ENCODE data around the gene TSPAN9. TPM values are rescaled to one million over a fixed set of nuclear protein-coding genes. Genes with fewer than 3 reads are reported as not detected.

TSPAN9 gene
- polyA plus RNA-seq, 1 of the 3 experiments (the other 2 are of a cell fraction), result 34.9 TPM

DNA sequence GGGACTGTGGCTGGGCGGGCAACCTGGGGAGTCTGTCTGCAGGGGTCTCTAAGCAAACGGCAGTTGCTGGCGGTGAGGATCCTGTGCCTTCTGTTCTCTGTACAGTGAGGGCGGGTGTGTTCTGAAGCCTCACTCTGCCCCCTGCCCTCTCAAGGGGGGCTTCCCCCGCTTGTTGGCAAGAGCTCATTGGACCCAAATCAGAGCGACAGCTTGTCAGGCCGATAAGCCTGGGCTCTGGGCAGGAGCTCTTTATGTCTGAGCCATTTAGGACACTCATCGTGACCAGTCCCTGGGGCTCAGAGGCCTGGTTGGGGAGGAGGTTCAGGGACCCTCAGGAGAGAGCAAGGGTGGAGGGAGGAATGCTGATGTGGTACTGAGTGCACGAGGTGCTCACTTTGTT is 136.0 kb downstream of the TSPAN9 start (continued):
- no peak for TF ChIP-seq JUND (IDR thresholded peaks at IDR 0.05)

DNA sequence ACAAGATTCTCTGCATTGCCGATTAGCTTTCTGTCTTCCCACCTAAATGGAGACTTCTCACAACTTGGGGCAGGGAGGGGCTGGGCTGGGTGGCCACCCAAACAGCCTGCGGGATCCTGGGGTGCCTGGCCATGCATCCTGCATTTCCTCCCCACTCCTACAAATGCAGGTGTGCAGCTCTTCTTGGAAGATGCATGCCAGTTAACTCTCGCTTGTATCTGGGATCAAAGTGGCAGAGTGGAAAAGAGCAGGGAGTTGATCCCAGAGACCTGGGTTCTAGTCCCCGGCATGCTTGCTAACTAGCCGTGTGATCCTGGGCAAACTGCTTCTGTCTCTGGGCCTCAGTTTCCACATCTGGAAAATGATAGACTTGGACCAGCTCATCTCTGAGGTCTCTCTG is 136.6 kb downstream of the TSPAN9 start:
- peaks cover 16% of the 10 kb centered on the region for H3F3A ChIP-seq (replicated peaks; ENCODE audit: insufficient read depth)
- no peaks in the 10 kb centered on the region for H4K20me1 ChIP-seq (ENCODE audit: insufficient read depth)
- H3K79me2 ChIP-seq (ENCODE audit: insufficient read depth), result no peaks in the 10 kb centered on the region; the same call in 1 of the 2 replicates
- no peaks in the 10 kb centered on the region for H3K27me3 ChIP-seq (ENCODE audit: insufficient read depth)
- no peaks in the 10 kb centered on the region for H3K36me3 ChIP-seq (replicated peaks in 1 of 2; ENCODE audit: control insufficient read depth in 1 of 2, insufficient read depth in 2 of 2, low read length in 1 of 2)
- H3K4me1 ChIP-seq (ENCODE audit: control insufficient read depth in 1 of 2, insufficient read depth in 2 of 2, low read depth in 1 of 2, low read length in 1 of 2), result peaks cover 23% of the 10 kb centered on the region in 2 experiments
- H3K27ac ChIP-seq (ENCODE audit: low read depth in 2 of 2, low read length in 1 of 2), result no peak overlapping the region
- H3K9me2 ChIP-seq, result no peaks in the 10 kb centered on the region
- no peak overlapping the region for H3K9ac ChIP-seq
- H3K4me3 ChIP-seq (ENCODE audit: low read depth in 2 of 2, low read length in 1 of 2), result no peak overlapping the region
- ChIA-PET CTCF (interaction anchor here (0.9 to 7.9 kb wide), 5 partner anchors 11 to 78 kb away, joined by 3 to 56 read pairs (median 6); no protein-coding TSS in a partner anchor), POLR2A (no interaction called here)
- H3K9me3 ChIP-seq, result no peaks in the 10 kb centered on the region
- WGBS (ENCODE audit: low lambda C conversion rate), result 89% methylated on average over 4 of the region's 5 CpGs
- no peak overlapping the region for H3K4me2 ChIP-seq
- no peak overlapping the region for H2AFZ ChIP-seq (ENCODE audit: low read depth)
- DNase-seq, result no peak
- TF ChIP-seq GATA2 (CRISPR knock-in tag; IDR thresholded peaks at IDR 0.05) (no peak), ELF1 (IDR thresholded peaks at IDR 0.05) (no peak), RFX5 (IDR thresholded peaks at IDR 0.05; ENCODE audit: low read length) (no peak), MEF2A (IDR thresholded peaks at IDR 0.05; ENCODE audit: borderline replicate concordance, low read depth) (no peak), TEAD4 (IDR thresholded peaks at IDR 0.05; ENCODE audit: borderline replicate concordance, insufficient read depth) (no peak), TAF1 (IDR thresholded peaks at IDR 0.05; ENCODE audit: borderline replicate concordance, low read depth, low read length) (no peak)
- TF ChIP-seq, protein P1, sequence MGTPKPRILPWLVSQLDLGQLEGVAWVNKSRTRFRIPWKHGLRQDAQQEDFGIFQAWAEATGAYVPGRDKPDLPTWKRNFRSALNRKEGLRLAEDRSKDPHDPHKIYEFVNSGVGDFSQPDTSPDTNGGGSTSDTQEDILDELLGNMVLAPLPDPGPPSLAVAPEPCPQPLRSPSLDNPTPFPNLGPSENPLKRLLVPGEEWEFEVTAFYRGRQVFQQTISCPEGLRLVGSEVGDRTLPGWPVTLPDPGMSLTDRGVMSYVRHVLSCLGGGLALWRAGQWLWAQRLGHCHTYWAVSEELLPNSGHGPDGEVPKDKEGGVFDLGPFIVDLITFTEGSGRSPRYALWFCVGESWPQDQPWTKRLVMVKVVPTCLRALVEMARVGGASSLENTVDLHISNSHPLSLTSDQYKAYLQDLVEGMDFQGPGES (IDR thresholded peaks at IDR 0.05; ENCODE audit: low read depth, low read length), result no peak

DNA sequence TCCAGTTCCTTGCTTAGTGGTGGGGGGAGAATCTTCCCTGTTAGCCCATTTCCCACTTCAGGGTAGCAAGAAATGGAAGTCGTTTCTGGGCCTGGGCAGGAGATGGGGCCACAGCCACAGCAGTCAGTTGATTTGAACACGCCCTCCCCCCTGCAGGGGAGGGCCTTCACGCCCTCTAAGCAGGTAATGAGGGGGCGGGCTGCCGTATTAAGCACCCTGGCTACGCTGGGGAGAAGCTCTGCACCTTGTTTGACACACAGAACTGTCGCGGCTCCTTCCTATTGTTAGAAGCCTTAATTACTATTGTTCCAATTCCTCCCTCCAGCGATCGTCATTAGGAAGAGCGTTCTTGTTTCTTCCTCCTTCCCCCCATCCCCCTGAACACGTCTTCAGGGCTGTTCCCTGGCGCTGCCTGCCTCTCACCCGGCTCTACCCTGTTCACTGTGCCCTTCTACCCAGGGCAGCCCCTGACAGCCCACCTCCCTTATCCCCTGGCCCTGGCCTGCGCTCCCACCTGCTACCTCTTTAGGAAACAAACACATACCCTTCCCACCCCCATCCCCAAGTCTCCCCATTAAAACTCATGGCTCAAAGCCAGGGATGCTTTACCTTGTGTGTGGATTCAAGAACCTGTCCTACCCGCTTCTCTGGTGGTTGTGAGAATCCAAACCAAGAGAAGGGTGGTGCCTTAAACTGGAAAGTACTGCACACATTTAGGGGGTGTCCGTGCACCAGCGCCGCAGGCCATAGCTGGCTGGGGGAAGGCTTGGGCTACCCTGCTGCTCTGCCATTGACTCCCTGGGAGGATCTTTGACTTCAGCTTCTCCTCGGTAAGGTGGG is 137.6 kb downstream of the TSPAN9 start:
- H3F3A ChIP-seq (replicated peaks; ENCODE audit: insufficient read depth), result peaks cover 16% of the 10 kb centered on the region
- H3K9me2 ChIP-seq, result no peaks in the 10 kb centered on the region
- no peak overlapping the region for H3K27ac ChIP-seq (ENCODE audit: low read depth in 2 of 2, low read length in 1 of 2)
- no peaks in the 10 kb centered on the region for H4K20me1 ChIP-seq (ENCODE audit: insufficient read depth)
- WGBS (ENCODE audit: low lambda C conversion rate), result 89% methylated on average over 16 of the region's 20 CpGs
- no peaks in the 10 kb centered on the region for H3K9me3 ChIP-seq
- no peak overlapping the region for H3K4me2 ChIP-seq
- H3K36me3 ChIP-seq (replicated peaks in 1 of 2; ENCODE audit: control insufficient read depth in 1 of 2, insufficient read depth in 2 of 2, low read length in 1 of 2), result no peaks in the 10 kb centered on the region
- no peak overlapping the region for H2AFZ ChIP-seq (ENCODE audit: low read depth)
- H3K79me2 ChIP-seq (ENCODE audit: insufficient read depth), result no peaks in the 10 kb centered on the region; the same call in 1 of the 2 replicates
- no peak for DNase-seq
- H3K4me3 ChIP-seq (ENCODE audit: low read depth in 2 of 2, low read length in 1 of 2), result no peak overlapping the region
- H3K27me3 ChIP-seq (ENCODE audit: insufficient read depth), result no peaks in the 10 kb centered on the region
- H3K9ac ChIP-seq, result no peak overlapping the region
- ChIA-PET CTCF (interaction anchor here (0.5 to 7.9 kb wide), 4 partner anchors 12 to 80 kb away, joined by 3 to 56 read pairs (median 10); no protein-coding TSS in a partner anchor), POLR2A (no interaction called here)
- H3K4me1 ChIP-seq (ENCODE audit: control insufficient read depth in 1 of 2, insufficient read depth in 2 of 2, low read depth in 1 of 2, low read length in 1 of 2), result peaks cover 31 to 33% of the 10 kb centered on the region in 2 experiments
- TF ChIP-seq MXI1 (IDR thresholded peaks at IDR 0.05; ENCODE audit: low read depth, low read length), result no peak
- TF ChIP-seq POLR2AphosphoS5 (IDR thresholded peaks at IDR 0.05; ENCODE audit: low read depth, low read length), result no peak
- TF ChIP-seq EP300 (IDR thresholded peaks at IDR 0.05; ENCODE audit: borderline replicate concordance in 1 of 2, low read depth in 1 of 2, low read length in 1 of 2), result no peak
- no peak for TF ChIP-seq SIN3A (IDR thresholded peaks at IDR 0.05; ENCODE audit: borderline replicate concordance, low read depth, low read length)
- TF ChIP-seq, protein P2, sequence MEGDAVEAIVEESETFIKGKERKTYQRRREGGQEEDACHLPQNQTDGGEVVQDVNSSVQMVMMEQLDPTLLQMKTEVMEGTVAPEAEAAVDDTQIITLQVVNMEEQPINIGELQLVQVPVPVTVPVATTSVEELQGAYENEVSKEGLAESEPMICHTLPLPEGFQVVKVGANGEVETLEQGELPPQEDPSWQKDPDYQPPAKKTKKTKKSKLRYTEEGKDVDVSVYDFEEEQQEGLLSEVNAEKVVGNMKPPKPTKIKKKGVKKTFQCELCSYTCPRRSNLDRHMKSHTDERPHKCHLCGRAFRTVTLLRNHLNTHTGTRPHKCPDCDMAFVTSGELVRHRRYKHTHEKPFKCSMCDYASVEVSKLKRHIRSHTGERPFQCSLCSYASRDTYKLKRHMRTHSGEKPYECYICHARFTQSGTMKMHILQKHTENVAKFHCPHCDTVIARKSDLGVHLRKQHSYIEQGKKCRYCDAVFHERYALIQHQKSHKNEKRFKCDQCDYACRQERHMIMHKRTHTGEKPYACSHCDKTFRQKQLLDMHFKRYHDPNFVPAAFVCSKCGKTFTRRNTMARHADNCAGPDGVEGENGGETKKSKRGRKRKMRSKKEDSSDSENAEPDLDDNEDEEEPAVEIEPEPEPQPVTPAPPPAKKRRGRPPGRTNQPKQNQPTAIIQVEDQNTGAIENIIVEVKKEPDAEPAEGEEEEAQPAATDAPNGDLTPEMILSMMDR (IDR thresholded peaks at IDR 0.05), result no peak
- TF ChIP-seq NFIC (IDR thresholded peaks at IDR 0.05; ENCODE audit: borderline replicate concordance), result no peak
- TF ChIP-seq RXRA (IDR thresholded peaks at IDR 0.05; ENCODE audit: borderline replicate concordance, low read depth), result no peak
- no peak for TF ChIP-seq TAF1 (IDR thresholded peaks at IDR 0.05; ENCODE audit: borderline replicate concordance, low read depth, low read length)
- TF ChIP-seq, protein P1 (IDR thresholded peaks at IDR 0.05; ENCODE audit: low read depth, low read length), result no peak
- TF ChIP-seq, protein P3, sequence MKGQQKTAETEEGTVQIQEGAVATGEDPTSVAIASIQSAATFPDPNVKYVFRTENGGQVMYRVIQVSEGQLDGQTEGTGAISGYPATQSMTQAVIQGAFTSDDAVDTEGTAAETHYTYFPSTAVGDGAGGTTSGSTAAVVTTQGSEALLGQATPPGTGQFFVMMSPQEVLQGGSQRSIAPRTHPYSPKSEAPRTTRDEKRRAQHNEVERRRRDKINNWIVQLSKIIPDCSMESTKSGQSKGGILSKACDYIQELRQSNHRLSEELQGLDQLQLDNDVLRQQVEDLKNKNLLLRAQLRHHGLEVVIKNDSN (IDR thresholded peaks at IDR 0.05; ENCODE audit: borderline replicate concordance, low read depth), result no peak
- no peak for TF ChIP-seq FOXJ3 (CRISPR knock-in tag; IDR thresholded peaks at IDR 0.05)
- TF ChIP-seq, protein P4, sequence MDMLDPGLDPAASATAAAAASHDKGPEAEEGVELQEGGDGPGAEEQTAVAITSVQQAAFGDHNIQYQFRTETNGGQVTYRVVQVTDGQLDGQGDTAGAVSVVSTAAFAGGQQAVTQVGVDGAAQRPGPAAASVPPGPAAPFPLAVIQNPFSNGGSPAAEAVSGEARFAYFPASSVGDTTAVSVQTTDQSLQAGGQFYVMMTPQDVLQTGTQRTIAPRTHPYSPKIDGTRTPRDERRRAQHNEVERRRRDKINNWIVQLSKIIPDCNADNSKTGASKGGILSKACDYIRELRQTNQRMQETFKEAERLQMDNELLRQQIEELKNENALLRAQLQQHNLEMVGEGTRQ (IDR thresholded peaks at IDR 0.05; ENCODE audit: borderline replicate concordance, low read depth, low read length), result no peak
- no peak for TF ChIP-seq NRF1 (IDR thresholded peaks at IDR 0.05; ENCODE audit: low read depth, low read length)

All from SK-N-SH (cell line).